Transverse colon (tissue), 3 donors: Measurements from ENCODE around the gene ANK3.

Experiments used
- POLR2A ChIP-seq: fragments of 450-650 bp; IDR thresholded peaks from one replicate; pipeline ENCODE4 v1.6.1; 2016; ENCODE audit warnings: antibody characterized with exemption, mild to moderate bottlenecking, moderate library complexity
- TF ChIP-seq, protein P1 (sequence below), 5 experiments: fragments of 200-600 bp in 3 of 5; fragments of 450-650 bp in 2 of 5; sonication (generic) in 3 of 5; IDR thresholded peaks; 1 replicate in 2 of 5; 2 replicates in 3 of 5; pipeline ENCODE4 v1.5.1; 2016 to 2017; ENCODE audit warnings: antibody characterized with exemption in 5 of 5, inconsistent platforms in 3 of 5, mild to moderate bottlenecking in 2 of 5, moderate library complexity in 1 of 5

DNA sequence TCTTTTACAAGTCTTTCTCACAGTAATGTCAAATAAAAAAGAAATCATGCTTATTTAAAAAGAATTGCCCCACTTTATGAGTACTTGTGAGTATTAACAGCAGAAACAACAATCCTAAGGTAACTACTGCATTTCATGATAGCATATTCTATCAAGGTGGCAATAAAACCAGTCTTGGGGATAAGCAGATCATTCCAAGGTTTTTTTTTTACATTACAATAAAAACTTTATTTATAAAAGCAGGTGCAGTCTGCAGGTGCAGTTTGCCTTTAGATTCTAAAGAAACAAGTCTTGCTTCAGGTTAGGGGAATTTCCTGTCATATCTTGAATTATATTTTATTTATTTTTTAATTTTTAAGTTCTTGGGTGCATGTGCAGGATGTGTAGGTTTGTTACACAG is 10.7 kb upstream of the ANK3 start:
- TF ChIP-seq, protein P1, sequence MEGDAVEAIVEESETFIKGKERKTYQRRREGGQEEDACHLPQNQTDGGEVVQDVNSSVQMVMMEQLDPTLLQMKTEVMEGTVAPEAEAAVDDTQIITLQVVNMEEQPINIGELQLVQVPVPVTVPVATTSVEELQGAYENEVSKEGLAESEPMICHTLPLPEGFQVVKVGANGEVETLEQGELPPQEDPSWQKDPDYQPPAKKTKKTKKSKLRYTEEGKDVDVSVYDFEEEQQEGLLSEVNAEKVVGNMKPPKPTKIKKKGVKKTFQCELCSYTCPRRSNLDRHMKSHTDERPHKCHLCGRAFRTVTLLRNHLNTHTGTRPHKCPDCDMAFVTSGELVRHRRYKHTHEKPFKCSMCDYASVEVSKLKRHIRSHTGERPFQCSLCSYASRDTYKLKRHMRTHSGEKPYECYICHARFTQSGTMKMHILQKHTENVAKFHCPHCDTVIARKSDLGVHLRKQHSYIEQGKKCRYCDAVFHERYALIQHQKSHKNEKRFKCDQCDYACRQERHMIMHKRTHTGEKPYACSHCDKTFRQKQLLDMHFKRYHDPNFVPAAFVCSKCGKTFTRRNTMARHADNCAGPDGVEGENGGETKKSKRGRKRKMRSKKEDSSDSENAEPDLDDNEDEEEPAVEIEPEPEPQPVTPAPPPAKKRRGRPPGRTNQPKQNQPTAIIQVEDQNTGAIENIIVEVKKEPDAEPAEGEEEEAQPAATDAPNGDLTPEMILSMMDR (IDR thresholded peaks at IDR 0.05): no peak
- no peak for TF ChIP-seq POLR2A
